GM10248 (cell line): ENCODE measurements around the gene CHCHD6.

Experiments
- CTCF ChIA-PET: fragments of 300-600 bp; sonication (Branson Sonifier 250); formaldehyde crosslinking; extraction: SDS; loops from one replicate; lab custom pipeline; 2021; ENCODE audit warnings: antibody characterized with exemption; lab: Yijun Ruan, JAX
- POLR2A ChIA-PET: fragments of 350-650 bp; sonication (Branson Sonifier 250); formaldehyde crosslinking; extraction: SDS; loops from one replicate; lab custom pipeline; 2020; ENCODE audit warnings: antibody characterized with exemption; lab: Yijun Ruan, JAX
- DNase-seq: peaks from one replicate; pipeline ENCODE4 v3.0.0; 2012; ENCODE audit errors: extremely low spot score
- CTCF ChIP-seq: IDR thresholded peaks from 2 replicates; pipeline ENCODE4 v1.5.1; 2012; ENCODE audit warnings: mild to moderate bottlenecking, low read depth; ENCODE audit errors: extremely low read depth, missing control alignments, control extremely low read depth

CHCHD6 gene

GRCh38 chr3:126910231-126910630, 206.2 kb downstream of the CHCHD6 start:
- TF ChIP-seq CTCF: no peak
- ChIA-PET POLR2A (no interaction called here), CTCF (interaction anchor here (1.2 to 3.6 kb wide), 5 partner anchors 8 to 72 kb away, joined by 3 to 17 read pairs (median 4); partner anchors contain the start of gene PLXNA1)
- DNase-seq: no peak

DNA sequence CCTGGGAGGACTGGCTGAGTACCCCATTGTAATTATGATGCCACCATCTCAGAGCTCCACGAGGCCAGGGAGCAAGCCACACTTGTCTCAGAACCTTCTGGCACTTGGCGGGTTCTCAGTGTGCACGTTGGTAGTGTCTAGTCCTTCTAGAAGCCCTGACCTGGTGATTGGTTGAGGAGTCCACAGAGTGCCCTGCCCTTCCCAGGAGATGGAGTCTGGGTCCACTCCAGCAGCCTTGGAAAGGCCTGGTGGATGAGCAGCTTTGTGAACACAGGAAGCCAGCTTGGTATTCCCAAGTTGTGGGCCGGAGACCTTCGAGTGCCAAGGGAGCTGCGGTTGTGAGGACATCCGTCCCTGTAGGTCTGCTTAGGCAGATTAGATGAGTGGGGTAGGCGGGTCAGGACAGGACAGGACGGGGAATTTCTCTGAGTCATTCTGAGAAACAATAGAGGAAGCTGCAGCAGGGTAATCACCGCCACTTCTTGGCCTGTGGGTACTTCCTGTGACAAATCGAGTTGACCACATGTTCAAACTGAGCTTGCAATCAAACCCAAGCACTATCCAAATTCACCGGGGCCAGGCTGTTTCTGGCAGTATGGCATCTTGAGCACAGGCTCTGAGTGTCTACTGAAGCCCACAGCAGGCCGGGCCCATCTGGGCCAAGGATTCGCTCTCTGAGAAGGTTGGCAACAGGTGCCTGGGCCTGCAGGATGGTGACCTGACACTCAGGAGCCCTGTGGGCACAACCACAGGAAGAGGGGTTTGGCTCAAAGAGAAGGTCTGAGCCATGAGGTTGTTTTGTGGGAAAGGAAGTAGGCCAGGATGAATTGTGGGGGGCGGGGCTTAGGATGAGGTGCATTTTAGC, 207.4 kb downstream of the CHCHD6 start:
- POLR2A ChIA-PET: interaction anchor here (0.6 kb wide), 1 partner anchor 310 kb away, joined by 9 read pairs; no protein-coding TSS in a partner anchor
- no peak for TF ChIP-seq CTCF
- peak; percentile 94 for DNase-seq
- CTCF ChIA-PET: interaction anchor here (0.9 to 3.6 kb wide), 7 partner anchors 9 to 71 kb away, joined by 3 to 17 read pairs (median 4); partner anchors contain the start of gene PLXNA1

- ChIA-PET POLR2A (interaction anchor here (0.6 kb wide), 1 partner anchor 309 kb away, joined by 9 read pairs; no protein-coding TSS in a partner anchor), CTCF (interaction anchor here (0.9 to 3.6 kb wide), 6 partner anchors 9 to 160 kb away, joined by 3 to 17 read pairs (median 4); partner anchors contain the start of gene PLXNA1)
- DNase-seq: no peak
- no peak for TF ChIP-seq CTCF
Observed at GRCh38 chr3:126912027-126912422, 208.0 kb downstream of the CHCHD6 start.

DNA sequence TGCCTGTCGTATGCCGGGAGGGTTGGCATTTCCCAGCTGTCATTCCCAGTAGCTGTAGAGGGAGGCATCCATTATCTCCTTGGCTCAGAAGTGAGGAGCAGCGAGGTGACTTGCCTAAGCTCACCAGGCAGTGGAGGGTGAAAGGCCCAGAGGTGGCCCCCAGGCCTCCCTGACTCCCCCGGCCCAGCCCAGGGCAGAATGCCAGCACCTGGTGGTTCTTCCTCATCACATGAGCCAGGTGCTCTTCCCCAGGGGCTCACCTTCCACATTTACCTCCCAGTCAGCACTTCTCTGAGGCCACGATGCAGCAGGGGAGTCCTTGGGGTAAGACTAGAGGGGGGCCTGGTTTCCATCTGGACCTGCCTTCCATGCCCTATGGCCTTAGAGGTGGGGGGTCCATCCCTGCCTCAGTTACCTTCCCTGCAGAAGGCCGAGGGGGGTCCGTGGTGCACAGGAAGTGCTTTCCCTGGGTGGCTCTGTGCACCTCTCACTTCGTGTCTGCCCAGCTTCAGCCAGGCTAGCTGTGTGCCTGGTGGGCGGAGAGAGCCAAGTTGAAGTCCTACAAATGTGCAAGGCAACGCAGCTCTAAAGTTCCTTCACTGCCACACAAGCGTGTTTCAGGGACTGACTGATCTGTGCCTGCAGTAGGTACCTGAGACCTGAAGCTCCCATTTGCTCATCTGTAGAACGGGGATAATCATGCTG, 208.6 kb downstream of the CHCHD6 start:
- CTCF ChIA-PET: interaction anchor here (1.1 to 3.6 kb wide), 4 partner anchors 13 to 160 kb away, joined by 3 to 17 read pairs (median 3); partner anchors contain the start of gene PLXNA1
- no peak for DNase-seq
- POLR2A ChIA-PET: no interaction called here
- TF ChIP-seq CTCF: no peak

DNA sequence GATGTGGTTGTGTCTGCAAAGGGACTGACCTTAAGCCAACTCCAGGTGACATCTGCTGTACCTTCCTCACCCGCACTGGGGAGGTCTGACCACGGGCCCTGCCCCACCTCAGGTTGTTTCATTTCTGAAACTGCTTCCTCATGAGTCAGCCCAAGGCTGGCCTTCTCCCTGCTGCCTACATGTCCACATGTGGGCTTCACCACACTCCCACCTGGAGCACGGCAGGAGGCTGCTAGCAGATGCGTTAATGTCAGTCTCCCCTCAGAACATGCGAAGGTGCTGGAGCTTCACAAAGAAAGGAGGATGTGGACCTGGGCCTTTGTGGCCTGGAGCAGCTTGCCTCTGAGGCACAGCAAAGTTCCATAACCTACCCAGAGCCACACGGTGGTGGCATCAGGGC, 209.5 kb downstream of the CHCHD6 start:
- no peak for DNase-seq
- CTCF ChIA-PET: interaction anchor here (1.0 to 1.4 kb wide), 2 partner anchors 14 to 60 kb away, joined by 3 read pairs; no protein-coding TSS in a partner anchor
- TF ChIP-seq CTCF: no peak
- POLR2A ChIA-PET: no interaction called here

DNA sequence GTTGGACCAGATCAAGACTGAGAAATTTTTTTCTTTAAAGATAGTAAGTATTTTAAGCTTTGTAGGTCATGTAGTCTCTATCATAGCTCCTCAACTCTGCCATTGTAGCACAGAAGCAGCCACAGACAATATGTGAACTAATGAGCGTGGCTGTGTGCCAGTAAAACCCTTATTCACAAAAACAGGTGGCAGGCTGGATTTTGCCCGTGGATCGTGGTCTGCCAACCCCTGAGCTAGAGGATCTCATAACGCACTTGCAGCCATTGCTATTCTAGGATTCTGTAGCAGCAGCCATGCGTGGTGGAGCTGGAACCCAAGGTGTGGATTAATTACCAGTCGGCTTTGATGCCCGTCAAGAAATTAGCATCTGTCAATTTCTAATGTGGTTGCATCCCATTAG, 210.2 kb downstream of the CHCHD6 start:
- ChIA-PET CTCF (interaction anchor here (1.0 kb wide), 1 partner anchor 59 kb away, joined by 3 read pairs; no protein-coding TSS in a partner anchor), POLR2A (no interaction called here)
- TF ChIP-seq CTCF: no peak
- no peak for DNase-seq
